Activated CD4-positive, CD25-positive, alpha-beta regulatory T cell (primary cell): ENCODE results near the gene NLGN2.

Experiments used
- DNase-seq, 4 experiments: peaks; one replicate each; lab custom pipeline; 2025; lab: John Stamatoyannopoulos, UW

Gene NLGN2

DNA sequence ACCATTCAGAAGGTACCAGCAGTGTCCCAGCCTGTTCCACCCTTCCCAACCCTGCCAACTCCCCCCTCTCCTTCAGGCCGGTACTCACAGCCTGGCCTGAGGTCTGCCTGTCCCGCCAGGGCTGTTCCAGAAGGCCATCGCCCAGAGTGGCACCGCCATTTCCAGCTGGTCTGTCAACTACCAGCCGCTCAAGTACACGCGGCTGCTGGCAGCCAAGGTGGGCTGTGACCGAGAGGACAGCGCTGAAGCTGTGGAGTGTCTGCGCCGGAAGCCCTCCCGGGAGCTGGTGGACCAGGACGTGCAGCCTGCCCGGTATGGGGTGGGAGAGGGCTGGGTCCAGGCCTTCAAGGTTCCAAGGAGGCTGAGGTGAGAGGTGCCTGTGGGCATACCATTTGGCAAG, 7.2 kb downstream of the NLGN2 start:
- DNase-seq, result no peak

DNA sequence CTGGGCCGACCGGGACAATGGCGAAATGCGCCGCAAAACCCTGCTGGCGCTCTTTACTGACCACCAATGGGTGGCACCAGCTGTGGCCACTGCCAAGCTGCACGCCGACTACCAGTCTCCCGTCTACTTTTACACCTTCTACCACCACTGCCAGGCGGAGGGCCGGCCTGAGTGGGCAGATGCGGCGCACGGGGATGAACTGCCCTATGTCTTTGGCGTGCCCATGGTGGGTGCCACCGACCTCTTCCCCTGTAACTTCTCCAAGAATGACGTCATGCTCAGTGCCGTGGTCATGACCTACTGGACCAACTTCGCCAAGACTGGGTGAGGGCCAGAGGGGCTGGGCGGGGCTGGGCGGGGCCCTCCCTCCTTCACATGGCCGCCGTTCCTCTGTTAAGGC, 8.1 kb downstream of the NLGN2 start:
- DNase-seq, result no peak

DNA sequence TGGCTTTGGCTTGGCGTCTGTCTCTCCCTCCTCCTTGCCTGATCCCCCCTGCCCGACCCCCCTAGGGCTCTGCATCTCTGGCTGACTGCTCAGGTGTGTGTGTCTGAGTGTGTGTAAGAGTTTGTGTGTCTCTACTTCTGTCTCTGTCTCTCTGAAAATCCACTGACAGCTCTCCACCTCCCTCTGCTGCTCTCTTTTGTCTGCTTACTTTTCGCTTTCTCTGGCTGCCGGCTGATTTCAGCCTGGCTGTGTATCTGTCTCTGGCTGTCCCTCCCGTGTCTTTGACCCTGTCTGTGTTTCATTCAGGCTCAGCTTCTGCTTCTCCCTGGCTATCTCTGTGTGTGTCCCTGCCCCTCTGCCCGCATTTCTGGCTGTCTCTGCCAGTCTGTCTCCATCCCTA, 8.7 kb downstream of the NLGN2 start:
- DNase-seq, result no peak

DNA sequence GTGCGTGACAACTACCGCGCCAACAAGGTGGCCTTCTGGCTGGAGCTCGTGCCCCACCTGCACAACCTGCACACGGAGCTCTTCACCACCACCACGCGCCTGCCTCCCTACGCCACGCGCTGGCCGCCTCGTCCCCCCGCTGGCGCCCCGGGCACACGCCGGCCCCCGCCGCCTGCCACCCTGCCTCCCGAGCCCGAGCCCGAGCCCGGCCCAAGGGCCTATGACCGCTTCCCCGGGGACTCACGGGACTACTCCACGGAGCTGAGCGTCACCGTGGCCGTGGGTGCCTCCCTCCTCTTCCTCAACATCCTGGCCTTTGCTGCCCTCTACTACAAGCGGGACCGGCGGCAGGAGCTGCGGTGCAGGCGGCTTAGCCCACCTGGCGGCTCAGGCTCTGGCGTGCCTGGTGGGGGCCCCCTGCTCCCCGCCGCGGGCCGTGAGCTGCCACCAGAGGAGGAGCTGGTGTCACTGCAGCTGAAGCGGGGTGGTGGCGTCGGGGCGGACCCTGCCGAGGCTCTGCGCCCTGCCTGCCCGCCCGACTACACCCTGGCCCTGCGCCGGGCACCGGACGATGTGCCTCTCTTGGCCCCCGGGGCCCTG, 9.5 kb downstream of the NLGN2 start:
- no peak for DNase-seq

DNA sequence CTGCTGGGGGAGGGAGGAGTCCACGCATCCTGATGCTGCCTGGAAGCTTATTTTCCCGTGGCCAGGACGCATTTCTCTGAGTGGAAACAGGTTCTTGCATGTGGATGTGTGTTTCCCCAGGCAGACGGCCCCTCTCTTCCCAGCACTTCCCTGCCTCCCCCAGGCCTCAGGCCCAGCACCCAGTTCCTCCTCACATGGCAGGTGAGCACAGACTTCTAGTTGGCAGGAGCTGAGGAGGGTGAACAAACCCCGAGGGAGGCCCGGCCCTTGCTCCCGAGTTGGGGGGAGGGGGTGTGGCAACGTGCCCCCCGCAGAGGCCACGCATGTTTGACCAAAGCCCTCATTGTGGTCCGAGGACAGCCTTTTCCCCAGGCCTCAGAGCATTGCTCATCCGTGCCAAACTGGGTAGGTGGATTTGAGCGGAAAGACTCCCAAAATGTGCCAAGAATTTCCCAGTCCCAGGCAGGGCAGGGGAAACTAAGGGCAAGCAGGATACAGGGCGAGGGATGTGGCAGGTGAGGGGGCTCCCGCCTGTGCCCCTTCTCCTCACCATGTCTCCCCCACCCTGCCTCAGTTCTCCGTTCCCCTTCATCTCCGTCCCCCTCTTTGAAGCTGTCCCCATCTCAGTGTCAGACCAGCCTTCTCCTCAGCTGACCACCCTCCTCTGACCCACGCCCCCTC, 11.0 kb downstream of the NLGN2 start:
- DNase-seq, result no peak

DNA sequence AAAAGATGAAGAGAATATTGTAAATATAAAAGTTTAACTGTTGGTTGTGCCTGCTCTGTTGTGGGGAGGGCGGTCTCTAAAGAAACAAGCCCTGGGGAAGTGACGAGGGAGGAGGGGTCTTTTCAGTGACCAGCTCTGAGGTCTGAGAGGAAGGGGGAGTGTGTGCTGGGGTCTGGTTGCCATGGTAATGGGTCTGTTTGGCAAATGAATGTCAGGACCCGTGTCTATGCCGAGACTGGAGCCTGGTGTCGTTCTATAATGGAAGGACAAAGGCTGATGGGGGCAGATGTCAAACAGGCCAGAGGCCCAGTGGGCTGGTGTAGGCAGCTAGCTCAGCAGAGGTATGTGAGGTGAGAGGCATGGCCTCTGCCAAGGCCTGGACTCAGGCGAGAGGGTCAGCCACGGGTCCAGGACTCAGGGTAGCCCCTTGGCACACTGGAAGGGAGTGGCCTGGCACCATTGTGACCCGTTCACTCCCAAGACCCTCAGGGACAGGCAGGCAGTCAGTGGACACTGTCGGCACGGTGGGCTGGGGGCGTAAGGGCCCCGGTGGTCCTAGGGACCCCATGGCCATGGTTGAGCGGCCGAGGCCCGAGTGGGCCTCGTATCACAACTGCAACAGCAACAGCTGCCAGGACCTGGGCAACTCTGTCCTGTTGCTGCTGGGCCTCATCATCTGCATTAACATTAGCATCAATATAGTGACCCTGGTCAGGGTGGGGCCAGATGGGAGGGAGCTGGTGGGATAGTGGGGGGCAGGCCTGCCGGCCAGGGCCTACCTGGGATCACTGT, 12.4 kb downstream of the NLGN2 start, which contains the start of gene SPEM1:
TSS of gene SPEM1 (plus strand) at position 506 of the 792 bp plus-strand sequence. CDS start at position 567, 61 bp downstream.
- no peak for DNase-seq

DNA sequence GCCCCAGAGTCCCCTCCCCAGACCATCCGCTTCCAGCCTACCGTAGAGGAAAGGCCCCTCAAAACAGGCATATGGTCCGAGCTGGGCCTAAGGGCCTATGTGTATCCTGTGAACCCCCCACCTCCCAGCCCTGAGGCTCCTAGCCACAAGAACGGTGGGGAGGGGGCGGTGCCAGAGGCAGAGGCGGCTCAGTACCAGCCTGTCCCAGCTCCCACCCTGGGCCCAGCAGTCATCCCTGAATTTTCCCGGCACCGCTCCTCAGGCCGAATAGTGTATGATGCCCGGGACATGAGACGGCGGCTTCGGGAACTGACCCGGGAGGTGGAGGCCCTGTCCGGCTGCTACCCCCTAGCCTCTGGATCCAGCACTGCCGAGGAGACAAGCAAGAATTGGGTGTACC, 13.5 kb downstream of the NLGN2 start:
- no peak for DNase-seq

DNA sequence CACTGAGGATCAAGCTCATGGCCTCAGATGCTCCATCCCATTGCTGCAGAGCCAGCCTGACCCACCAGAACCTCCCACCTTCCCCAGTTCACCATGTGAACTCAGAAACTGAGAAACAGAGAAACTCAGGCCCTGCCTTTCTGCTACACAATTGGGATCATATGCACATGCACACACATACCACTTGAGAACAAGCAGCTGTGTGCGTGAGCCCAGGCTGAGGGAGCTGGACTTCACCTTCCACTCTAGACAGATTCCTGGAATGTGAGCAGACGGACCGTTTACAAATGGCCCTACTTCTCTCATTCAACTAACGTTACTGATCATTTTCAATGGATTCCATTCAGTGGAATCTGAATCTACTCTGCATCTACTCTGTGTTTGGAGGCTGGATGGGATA, 16.0 kb downstream of the NLGN2 start:
- DNase-seq, result no peak

DNA sequence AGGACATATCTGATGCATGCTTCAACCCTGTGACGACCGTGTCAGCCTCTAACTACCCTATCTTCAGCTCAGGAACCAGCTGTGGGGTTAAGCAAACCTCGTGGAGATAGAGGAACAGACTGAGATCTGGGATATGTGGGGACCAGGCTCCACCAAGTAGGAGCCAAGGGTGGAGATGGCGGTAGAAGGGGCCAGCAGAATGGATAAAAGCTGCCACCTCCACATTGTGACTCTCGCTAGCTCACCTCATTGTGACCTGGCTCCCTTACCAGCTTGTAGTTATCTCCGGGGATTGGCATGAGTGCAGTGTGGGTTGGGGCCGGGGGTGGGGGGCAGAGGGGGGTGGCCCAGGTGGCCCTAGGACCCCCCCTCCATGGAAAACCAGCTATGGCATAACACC, 17.7 kb downstream of the NLGN2 start, which contains the start of gene SPEM2:
TSS of gene SPEM2 (plus strand) at position 301 of the 400 bp plus-strand sequence. CDS start at position 374, 73 bp downstream.
- DNase-seq, result no peak

DNA sequence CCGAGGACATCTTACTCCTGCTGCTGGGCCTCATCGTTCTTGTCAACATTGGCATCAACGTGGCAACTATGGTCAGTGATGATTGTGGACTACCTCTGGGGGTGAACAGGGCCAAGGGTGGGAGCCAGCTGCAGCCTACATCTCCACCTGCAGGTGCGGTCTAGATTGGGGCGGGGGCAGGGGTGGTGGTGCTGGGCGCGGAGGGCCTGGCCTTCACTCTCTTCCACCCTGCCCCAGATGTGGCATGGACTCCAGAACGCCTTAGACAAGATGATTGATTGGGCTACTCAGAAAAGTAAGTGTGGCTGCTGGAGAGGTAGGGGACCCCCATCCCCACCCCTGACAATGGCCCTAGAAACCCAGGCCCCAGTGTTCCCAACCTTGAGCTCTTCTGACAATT, 18.1 kb downstream of the NLGN2 start:
- no peak for DNase-seq

DNA sequence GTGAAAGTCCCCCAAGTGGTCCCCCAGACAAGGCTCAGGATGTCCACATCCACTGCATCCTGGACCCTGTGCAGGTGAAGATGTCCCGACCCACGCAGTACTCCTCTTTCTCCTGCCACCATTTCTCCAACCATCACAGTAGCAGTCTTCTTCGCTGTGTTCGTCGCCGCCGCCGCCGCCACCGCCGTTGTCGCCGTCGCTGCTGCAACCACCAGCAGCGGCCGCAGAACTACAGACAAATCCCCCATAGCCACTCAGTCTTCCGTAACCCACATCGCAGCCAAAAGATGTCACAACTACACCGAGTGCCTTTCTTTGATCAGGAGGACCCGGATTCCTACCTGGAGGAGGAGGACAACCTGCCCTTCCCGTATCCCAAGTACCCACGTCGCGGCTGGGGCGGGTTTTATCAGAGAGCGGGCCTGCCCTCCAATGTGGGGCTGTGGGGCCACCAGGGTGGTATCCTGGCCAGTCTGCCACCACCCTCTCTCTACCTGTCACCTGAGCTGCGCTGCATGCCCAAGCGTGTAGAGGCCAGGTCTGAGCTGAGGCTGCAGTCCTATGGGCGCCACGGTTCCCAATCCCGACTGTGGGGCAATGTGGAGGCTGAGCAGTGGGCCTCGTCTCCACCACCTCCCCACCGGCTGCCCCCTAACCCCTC, 18.7 kb downstream of the NLGN2 start:
- DNase-seq, result no peak

DNA sequence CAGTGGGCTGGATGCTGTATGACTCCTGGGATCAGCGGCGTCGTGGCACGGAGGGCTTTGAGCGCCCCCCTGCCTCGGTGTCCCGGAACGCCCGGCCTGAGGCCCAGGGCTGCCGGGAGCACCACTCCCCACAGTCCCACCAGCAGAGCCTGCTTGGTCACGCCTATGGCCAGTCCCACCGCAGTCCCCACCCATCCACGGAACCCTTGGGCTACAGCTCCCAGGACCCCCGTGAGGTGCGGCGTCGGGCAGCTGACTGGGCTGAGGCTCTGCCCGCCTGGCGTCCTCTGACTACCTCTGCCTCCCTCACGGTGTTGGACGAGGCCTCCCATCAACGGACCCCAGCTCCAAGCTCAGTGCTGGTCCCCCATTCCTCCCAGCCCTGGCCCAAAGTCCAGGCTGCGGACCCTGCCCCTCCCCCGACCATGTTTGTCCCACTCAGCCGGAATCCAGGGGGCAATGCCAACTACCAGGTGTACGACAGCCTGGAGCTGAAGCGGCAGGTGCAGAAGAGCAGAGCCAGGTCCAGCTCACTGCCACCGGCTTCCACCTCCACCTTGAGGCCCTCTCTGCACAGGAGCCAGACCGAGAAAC, 19.3 kb downstream of the NLGN2 start:
- no peak for DNase-seq

DNA sequence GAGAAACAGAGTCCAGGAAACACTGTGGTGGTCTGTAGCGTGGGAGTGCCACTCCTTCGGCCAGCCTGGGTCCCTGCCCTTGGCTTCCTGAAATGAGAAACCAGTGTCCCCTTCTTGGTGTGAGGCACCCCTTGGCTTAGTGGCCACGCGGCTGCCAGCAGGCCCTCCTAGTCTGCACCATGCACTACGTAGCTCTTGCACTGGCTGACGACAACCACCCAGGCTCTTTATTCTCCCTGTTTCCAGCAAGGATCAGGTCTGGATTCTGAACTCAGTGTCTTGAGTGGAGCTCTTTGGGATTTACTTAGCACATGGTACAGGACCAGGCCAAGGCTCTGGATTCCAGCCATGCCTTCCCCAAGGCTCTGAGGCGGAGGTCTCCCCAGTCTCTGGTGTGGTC, 19.9 kb downstream of the NLGN2 start:
- no peak for DNase-seq

DNA sequence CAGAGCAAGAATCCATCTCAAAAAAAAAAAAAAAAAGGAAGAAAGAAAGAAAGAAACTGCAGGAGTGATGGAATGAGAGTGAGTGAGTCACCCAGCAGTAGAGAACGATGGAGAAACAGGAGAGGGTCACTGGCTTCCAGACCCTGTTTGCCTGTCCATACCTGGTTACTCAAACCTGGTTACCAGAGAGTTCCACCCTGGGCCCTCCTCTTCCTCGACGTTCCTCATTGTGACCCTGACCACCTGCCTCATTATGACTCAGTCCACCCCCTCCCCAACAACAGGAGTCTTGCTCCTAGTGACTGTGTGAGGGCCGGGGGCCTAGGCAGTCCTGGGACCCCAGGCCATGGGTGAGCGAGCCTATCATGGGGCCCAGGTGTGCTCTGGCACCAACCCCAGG, 20.9 kb downstream of the NLGN2 start, which contains the start of gene SPEM3:
TSS of gene SPEM3 (plus strand) at position 301 of the 400 bp plus-strand sequence. CDS start at position 347, 46 bp downstream.
- no peak for DNase-seq

DNA sequence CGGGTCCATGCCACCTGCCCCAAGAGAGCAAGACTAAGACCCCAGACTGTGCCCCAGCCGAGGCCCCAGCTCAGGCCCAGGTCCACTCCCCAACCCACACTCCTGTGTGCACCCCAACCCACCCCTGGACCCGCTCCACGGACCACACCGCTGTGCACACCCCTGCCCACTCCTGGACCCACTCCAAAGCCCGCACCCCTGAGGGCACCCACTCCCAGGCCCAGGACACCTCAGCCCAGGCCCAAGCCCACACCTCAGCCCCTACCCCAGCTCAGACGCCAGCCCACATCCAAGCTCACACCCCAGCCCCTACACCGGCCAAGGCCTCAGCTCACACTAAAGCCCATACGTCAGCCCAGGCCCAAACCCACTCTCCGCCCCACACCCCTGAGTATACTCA, 22.1 kb downstream of the NLGN2 start:
- no peak for DNase-seq

DNA sequence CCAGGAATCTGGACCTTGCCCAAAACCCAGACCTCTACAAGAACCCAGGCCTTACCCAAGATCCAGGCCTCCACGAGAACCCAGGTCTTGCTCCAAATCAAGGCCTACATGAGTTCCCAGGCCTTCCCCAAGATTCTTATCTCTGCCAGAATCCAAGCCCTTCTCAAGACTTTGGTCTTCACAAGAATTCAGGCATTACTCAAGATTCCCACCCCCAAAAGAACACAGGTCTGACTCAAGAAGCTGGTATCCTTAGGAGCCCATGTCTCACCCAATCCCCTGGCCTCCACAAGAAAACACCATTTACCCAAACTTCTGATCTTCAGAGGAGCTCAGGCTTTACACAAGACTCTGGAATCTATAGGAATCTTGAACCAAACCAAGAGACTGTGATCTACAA, 23.6 kb downstream of the NLGN2 start:
- DNase-seq, result no peak

DNA sequence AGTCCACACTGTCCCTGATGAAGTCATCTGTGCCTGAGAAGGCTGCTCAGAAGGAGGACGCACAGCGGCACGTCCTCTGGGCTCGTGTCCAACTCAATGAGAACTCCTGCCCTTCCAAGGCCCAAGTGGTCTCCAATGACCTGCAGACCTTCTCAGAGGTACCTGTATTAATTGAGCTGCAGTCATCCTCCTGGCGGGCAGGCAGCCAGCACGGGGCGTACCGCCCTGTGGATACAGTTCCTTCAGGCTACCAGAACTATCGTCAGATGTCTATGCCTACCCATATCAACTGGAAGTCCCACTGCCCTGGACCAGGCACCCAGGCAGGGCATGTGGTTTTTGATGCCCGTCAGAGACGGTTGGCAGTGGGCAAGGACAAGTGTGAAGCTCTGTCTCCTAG, 24.7 kb downstream of the NLGN2 start:
- no peak for DNase-seq

DNA sequence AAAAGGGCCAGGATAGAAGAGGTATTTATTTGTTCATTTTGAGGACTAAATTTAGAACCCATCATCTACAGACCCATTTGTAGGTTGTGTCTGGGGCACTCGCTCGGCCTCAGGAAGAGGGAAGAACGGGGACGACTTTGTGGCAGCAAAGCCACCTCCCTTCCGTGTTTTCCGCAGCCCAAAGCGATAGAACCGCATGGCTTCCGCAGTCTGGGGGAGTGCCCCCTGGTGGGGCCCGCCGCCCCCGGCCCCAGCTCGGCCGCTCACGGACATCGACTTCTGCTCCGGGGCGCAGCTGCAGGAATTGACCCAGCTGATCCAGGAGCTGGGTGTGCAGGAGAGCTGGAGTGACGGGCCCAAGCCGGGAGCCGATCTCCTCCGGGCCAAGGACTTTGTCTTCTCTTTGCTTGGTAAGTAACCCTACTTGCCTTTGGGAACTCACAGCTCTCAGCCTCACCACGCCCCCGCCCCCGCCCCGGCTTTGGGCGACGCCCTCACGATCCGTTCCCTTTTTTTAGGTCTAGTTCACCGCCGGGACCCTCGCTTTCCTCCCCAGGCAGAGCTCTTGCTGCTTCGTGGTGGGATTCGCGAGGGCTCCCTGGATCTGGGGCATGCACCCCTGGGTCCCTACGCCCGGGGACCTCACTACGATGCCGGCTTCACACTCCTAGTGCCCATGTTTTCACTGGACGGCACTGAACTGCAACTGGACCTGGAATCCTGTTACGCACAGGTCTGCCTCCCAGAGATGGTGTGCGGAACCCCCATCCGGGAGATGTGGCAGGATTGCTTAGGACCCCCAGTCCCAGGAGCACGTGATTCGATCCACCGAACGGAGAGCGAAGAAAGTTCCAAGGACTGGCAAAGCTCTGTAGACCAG, 28.3 kb downstream of the NLGN2 start:
- DNase-seq, result peak in 2 of 4 experiments; percentile 35 to 51

DNA sequence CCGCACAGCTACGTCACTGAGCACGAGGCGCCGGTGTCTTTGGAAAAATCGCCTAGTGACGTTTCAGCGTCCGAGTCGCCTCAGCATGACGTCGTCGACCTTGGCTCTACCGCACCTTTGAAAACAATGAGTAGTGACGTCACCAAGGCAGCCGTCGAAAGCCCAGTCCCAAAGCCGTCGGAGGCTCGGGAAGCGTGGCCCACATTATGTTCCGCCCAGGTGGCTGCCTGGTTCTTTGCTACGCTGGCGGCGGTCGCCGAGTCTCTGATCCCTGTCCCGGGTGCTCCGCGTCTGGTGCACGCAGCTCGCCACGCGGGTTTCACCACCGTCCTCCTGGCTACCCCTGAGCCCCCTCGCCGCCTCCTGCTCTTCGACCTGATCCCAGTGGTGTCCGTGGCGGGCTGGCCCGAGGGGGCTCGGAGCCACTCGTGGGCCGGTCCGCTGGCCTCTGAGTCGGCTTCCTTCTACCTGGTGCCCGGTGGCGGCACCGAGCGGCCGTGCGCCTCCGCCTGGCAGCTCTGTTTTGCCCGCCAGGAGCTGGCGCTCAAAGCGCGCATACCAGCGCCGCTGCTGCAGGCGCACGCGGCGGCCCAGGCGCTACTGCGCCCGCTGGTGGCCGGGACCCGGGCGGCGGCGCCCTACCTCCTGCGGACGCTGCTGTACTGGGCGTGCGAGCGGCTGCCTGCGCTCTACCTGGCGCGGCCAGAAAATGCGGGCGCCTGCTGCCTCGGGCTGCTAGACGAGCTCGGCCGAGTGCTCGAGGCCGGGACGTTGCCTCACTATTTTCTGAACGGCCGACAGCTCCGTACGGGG, 29.1 kb downstream of the NLGN2 start:
- DNase-seq, result peak; percentile 48 to 76 (median 68)

DNA sequence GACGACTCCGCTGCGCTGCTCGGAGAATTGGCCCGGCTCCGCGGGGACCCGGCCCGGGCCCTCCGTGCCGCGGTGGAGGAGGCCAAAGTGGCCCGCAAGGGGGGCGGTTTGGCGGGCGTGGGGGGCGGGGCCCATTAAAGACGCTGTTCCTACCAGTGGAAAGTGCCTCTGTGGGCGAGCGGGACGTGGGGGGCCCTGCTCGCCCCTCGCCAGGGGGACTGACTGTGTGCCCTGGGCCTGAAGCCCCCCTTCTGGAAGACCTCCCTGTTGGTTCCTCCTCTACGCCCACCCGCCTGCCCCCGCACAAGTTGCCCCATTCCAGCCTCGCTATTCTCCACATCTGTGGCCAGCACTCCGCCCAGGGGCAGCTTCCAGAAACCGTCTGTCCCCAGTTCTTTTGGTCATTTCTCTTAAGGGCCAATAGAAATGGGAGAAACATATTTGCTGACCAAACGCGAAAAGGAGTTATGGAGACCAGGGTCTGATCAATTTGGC, 29.8 kb downstream of the NLGN2 start:
- no peak for DNase-seq
